PC-9 (cell line): ENCODE data around the gene ATP11A.

Experiments
- EZH2 ChIP-seq: fragments of 200-600 bp; sonication (generic); IDR thresholded peaks from 2 replicates; pipeline ENCODE4 v1.8.0; 2017; ENCODE audit warnings: antibody characterized with exemption, low read depth
- TF ChIP-seq, protein P1 (sequence below): fragments of 200-600 bp; sonication (generic); conservative IDR thresholded peaks from 2 replicates; pipeline ENCODE4 v1.6.1; 2017; ENCODE audit warnings: mixed run types, antibody characterized with exemption, mild to moderate bottlenecking, moderate library complexity

DNA sequence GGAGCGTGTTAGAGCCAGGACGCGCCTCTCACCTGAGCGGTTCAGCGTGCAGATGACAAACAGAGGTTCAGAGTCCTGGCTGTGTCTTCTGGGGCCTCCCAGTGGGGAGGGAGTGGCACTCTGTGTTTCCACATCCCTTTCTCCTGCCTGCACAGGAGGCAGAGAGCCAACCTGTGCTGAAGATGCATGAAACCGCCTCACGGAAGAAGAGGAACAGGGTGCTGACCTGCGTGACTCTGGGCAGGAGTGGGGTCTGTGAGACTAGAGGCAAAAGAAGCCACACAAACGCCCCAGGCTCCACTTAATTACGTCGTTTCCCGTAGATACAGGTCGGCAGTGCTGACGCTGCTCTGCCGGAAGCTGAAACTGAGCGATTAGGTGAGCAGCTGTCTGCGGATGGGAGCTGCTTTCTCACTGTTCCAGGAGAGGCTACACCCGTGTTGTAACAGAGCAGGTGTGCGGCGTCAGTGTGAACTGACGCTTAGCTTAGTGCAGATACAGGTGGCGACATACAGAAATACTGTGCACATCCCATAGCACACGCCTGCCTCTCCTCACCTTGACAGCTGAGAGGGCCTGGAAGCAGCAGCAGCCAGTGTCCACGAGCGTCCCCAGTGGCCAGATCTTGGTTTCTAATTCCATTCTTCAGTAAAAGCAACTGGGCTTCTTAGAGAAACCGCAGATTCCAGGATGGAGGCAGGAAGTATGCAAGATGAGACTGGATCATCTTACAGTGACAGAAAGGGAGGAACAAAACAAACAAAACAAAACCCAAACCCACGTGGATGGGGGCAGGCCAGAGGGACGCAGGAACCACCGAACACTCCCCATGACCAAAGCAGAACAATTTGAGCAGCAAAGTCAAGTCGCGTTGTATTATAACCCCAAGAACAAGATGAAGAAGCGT is 241.4 kb downstream of the ATP11A start:
- TF ChIP-seq, protein P1, sequence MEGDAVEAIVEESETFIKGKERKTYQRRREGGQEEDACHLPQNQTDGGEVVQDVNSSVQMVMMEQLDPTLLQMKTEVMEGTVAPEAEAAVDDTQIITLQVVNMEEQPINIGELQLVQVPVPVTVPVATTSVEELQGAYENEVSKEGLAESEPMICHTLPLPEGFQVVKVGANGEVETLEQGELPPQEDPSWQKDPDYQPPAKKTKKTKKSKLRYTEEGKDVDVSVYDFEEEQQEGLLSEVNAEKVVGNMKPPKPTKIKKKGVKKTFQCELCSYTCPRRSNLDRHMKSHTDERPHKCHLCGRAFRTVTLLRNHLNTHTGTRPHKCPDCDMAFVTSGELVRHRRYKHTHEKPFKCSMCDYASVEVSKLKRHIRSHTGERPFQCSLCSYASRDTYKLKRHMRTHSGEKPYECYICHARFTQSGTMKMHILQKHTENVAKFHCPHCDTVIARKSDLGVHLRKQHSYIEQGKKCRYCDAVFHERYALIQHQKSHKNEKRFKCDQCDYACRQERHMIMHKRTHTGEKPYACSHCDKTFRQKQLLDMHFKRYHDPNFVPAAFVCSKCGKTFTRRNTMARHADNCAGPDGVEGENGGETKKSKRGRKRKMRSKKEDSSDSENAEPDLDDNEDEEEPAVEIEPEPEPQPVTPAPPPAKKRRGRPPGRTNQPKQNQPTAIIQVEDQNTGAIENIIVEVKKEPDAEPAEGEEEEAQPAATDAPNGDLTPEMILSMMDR, result peak; percentile 76
- no peak for TF ChIP-seq EZH2
